HUES48 (cell line): Measurements from ENCODE around the gene UBA5.

Experiments
- H3K27ac ChIP-seq: one replicate; pipeline ENCODE4 v1.7.0; 2013; ENCODE audit warnings: low read depth, low read length, inconsistent platforms
- H3K27me3 ChIP-seq: 2 replicates; pipeline ENCODE4 v1.6.1; 2013; ENCODE audit warnings: mild to moderate bottlenecking, low read length; ENCODE audit not compliant: control insufficient read depth, insufficient read depth
- H3K36me3 ChIP-seq: 2 replicates; pipeline ENCODE4 v1.6.1; 2013; ENCODE audit warnings: low read length; ENCODE audit not compliant: control insufficient read depth, insufficient read depth
- H3K4me1 ChIP-seq: 2 replicates; pipeline ENCODE4 v1.6.1; 2013; ENCODE audit warnings: mild to moderate bottlenecking, low read length; ENCODE audit not compliant: control insufficient read depth, insufficient read depth
- H3K4me3 ChIP-seq: 2 replicates; pipeline ENCODE4 v1.5.1; 2013; ENCODE audit warnings: mild to moderate bottlenecking, low read depth, low read length
- H3K9ac ChIP-seq: 2 replicates; pipeline ENCODE4 v1.6.1; 2013; ENCODE audit warnings: mild to moderate bottlenecking, low read depth, low read length, moderate library complexity
- H3K9me3 ChIP-seq: 2 replicates; pipeline ENCODE4 v1.6.1; 2013; ENCODE audit warnings: low read length; ENCODE audit not compliant: control insufficient read depth, insufficient read depth

Gene UBA5

DNA sequence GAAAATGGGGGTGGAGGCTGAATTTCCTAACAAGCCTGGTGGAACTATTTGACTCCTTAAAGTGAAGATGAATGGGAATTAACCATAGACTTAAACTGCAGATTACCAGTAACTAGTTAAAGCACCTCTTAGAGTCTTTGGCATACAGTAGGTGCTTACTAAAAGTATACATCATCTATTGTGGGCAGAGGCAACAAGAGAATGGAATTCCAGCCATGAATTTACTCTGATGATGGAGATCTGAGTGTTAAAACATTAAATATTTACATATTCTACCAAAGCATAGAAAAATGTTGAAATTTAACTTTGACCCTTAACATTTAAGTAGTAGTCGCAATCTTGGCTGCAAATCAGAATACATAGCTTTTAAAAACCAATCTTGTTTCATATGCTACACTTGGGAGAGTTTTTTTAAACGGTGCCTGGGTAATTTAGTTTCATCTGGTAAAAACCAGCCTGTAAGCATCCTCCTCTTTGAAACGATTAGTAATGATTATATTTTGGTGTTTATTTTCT lies 5.2 kb downstream of the UBA5 start:
- Histone ChIP-seq H3K4me1 (0 out of 2 replicates have a peak, but pooled peaks cover 5% of the 10 kb centered on the region), H3K27ac (no peak overlapping the region), H3K36me3 (peaks cover 26% of the 10 kb centered on the region), H3K4me3 (no peak overlapping the region), H3K9me3 (no peaks in the 10 kb centered on the region), H3K9ac (no peak overlapping the region), H3K27me3 (no peaks in the 10 kb centered on the region)

DNA sequence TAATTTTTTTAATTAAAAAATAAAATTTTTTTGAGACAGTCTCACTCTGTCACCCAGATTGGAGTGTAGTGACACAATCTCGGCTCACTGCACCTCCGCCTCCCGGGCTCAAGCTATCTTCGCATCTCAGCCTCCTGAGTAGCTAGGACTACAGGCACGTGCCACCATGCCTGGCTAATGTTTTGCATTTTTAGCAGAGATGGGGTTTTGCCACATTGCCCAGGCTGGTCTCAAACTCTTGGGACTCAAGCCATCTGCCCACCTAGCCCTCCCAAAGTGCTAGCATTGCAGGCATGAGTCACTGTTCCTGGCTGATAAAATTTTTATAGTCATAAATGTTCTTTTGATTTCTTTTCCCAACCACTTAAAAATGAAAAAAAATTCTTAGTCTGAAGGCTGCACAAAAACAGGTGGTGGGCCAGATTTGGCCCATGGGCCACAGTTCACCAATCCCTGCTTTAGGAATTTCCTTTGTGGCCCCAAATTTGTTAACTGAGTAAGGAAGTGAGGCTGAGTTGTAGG lies 9.2 kb downstream of the UBA5 start:
- peaks cover 64% of the 10 kb centered on the region for H3K36me3 ChIP-seq

DNA sequence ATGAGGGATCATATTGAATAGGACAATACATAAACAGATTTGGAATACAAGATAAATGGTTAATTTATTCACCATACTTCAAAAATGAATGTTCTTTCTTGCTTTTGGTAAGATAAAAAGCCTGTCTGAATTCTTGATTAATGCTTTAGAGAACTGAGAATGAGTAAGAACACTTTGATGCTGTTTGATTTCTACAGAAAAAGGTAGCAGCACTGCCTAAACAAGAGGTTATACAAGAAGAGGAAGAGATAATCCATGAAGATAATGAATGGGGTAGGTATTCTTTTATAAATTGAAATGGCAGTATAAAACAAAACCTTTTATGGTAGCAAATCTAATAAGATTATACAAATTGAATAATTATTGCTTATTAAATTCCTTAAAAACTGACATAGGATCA lies 15.3 kb downstream of the UBA5 start:
- H3K9ac ChIP-seq: no peak overlapping the region
- peaks cover 87% of the 10 kb centered on the region for H3K36me3 ChIP-seq
- no peak overlapping the region for H3K4me3 ChIP-seq
- H3K27me3 ChIP-seq: no peaks in the 10 kb centered on the region
- H3K4me1 ChIP-seq: no peaks in the 10 kb centered on the region
- H3K27ac ChIP-seq: no peak overlapping the region
- no peaks in the 10 kb centered on the region for H3K9me3 ChIP-seq

More for the DNA sequence above, 9.2 kb downstream of the UBA5 start:
- Histone ChIP-seq H3K9me3 (no peaks in the 10 kb centered on the region), H3K9ac (no peak overlapping the region), H3K4me3 (no peak overlapping the region), H3K4me1 (no peaks in the 10 kb centered on the region), H3K27ac (no peak overlapping the region), H3K27me3 (no peaks in the 10 kb centered on the region)

DNA sequence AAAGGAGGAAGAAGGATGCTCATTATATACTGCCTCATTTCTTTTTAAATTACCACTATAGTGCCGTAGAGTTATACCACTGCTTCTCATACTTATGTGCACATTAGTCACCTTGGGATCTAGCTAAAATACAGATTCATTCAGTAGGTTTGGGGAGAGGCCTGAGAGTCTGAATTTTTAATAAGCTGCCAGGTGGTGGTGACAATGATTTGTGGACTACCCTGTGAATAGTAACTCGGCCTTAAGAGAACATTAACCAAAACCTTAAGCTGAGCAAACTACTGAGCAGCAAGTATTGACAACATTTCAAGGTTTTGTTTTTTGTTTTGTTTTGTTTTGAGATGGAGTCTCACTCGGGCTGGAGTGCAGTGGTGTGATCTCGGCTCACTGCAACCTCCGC lies 19.8 kb downstream of the UBA5 start:
- no peak overlapping the region for H3K27ac ChIP-seq
- no peaks in the 10 kb centered on the region for H3K4me1 ChIP-seq
- H3K36me3 ChIP-seq: peaks cover 78% of the 10 kb centered on the region
- H3K9ac ChIP-seq: no peak overlapping the region
- no peaks in the 10 kb centered on the region for H3K9me3 ChIP-seq
- H3K27me3 ChIP-seq: no peaks in the 10 kb centered on the region
- no peak overlapping the region for H3K4me3 ChIP-seq

DNA sequence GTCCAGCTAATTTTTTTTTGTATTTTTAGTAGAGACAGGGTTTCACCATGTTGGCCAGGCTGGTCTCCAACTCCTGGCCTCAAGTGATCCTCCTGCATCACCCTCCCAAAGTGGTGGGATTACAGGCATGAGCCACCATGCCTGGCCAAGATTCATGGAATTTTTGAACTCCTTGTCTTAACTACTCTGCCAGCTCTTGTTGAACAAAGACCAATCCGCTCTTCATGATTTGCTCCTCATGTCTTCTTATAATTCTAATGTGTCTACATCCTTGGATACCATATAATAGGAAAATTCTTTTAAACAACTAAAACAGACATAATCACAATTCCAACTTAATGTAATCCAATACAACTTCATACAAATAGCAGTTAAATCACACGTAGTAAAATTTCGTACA lies 21.3 kb downstream of the UBA5 start:
- Histone ChIP-seq H3K4me3 (no peak overlapping the region), H3K9ac (no peak overlapping the region), H3K9me3 (no peaks in the 10 kb centered on the region), H3K36me3 (peaks cover 72% of the 10 kb centered on the region), H3K27me3 (no peaks in the 10 kb centered on the region), H3K27ac (no peak overlapping the region), H3K4me1 (no peaks in the 10 kb centered on the region)

DNA sequence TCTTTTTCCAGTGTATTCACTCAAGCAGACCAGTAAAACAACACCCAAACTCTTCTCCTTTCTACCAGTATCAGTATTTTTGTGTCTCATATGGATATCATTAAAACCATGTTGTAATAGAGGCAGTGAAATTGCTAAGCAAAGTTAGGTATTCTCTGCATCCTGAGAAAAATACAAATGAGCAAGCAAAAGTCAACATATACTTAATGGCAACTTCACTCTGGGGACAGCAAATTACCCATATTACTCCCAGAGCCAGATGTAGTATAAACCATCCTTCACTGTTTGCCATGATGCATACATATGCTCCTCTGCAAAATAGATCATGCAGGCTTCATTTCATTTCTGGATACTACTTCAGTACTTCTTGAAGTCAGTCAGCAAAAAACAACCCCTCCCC lies 22.1 kb downstream of the UBA5 start:
- no peaks in the 10 kb centered on the region for H3K4me1 ChIP-seq
- no peaks in the 10 kb centered on the region for H3K9me3 ChIP-seq
- H3K9ac ChIP-seq: no peak overlapping the region
- H3K36me3 ChIP-seq: peaks cover 72% of the 10 kb centered on the region
- no peak overlapping the region for H3K4me3 ChIP-seq
- H3K27me3 ChIP-seq: no peaks in the 10 kb centered on the region
- no peak overlapping the region for H3K27ac ChIP-seq

DNA sequence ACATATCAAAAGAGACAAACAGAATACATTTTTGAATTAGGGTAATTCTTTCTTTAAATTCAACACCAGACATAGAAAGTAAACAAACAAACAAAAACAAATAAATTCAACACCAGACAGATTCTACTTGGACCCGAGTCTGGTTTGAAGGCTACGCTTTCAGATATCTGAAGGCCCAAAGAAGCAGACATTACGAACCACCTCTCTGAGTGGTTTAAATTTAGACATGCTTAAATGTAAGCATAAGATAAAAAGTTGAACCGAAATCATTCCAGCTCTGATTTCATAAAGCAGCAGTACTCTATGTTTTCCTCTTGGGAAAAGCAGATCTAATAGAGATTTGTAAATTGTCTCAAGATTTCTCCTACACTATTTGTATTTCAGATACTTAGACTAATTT lies 29.9 kb downstream of the UBA5 start:
- H3K36me3 ChIP-seq: peaks cover 89% of the 10 kb centered on the region
- no peaks in the 10 kb centered on the region for H3K9me3 ChIP-seq
- H3K4me1 ChIP-seq: no peaks in the 10 kb centered on the region
- H3K9ac ChIP-seq: no peak overlapping the region
- no peaks in the 10 kb centered on the region for H3K27me3 ChIP-seq
- no peak overlapping the region for H3K4me3 ChIP-seq
- H3K27ac ChIP-seq: no peak overlapping the region

DNA sequence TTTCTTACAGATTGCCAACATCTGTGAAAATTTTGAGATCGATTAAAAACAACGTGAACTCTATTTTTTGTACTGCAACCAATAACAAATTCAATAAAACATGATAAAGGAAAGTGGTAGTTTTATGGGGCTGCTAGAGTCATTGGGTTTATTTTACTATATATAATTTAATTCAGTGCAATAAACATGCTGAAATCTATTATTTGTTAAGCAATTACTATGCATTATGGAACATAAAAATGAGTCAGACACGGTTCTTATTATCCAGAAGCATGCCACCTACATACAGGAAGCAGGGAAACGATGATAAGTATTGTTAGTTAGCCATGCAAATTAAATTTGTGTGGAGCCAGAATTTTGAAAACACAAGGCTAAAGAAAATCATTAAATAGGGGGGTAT lies 34.9 kb downstream of the UBA5 start:
- H3K4me3 ChIP-seq: no peak overlapping the region
- no peaks in the 10 kb centered on the region for H3K27me3 ChIP-seq
- H3K9ac ChIP-seq: no peak overlapping the region
- H3K27ac ChIP-seq: no peak overlapping the region
- H3K9me3 ChIP-seq: no peaks in the 10 kb centered on the region
- H3K4me1 ChIP-seq: no peaks in the 10 kb centered on the region
- peaks cover 79% of the 10 kb centered on the region for H3K36me3 ChIP-seq

DNA sequence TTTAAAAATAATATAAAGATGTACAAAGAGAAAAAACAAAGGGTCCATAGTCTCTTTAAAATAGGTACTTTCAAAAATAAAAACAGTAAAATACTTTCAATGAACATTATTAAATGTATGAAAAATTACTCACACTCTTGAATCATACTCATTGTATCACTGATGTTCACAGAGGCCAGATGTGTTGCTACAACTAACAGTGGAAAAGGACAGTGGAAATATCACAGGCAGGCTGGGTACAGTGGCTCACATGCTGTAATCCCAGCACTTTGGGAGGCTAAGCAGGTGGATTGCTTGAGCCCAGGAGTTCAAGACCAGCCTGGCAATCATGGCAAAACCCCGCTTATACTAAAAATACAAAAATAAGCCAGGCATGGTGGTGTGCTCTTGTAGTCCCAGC lies 35.3 kb downstream of the UBA5 start:
- Histone ChIP-seq H3K4me3 (no peak overlapping the region), H3K9ac (no peak overlapping the region), H3K36me3 (peaks cover 79% of the 10 kb centered on the region), H3K27me3 (no peaks in the 10 kb centered on the region), H3K4me1 (no peaks in the 10 kb centered on the region), H3K9me3 (no peaks in the 10 kb centered on the region), H3K27ac (no peak overlapping the region)

DNA sequence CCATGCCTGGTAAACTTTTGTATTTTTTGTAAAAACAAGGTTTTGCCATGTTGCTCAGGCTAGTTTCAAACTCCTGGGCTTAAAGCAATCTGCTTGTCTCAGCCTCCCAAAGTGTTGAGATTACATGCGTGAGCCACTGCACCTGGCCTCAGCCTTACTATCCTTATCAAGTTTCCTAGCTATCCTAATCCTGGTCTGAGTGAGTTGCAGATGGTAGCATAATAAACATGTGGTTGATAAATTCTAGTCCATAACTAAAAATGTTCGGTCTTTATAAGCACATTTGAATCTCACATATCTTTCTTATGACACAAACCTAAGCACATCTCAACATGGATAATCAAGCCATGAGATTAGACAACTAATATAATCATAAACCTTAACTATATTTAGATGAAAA lies 43.6 kb downstream of the UBA5 start:
- Histone ChIP-seq H3K36me3 (peaks cover 72% of the 10 kb centered on the region), H3K27me3 (no peaks in the 10 kb centered on the region), H3K4me1 (no peaks in the 10 kb centered on the region), H3K9me3 (no peaks in the 10 kb centered on the region), H3K27ac (no peak overlapping the region), H3K9ac (no peak overlapping the region), H3K4me3 (no peak overlapping the region)

DNA sequence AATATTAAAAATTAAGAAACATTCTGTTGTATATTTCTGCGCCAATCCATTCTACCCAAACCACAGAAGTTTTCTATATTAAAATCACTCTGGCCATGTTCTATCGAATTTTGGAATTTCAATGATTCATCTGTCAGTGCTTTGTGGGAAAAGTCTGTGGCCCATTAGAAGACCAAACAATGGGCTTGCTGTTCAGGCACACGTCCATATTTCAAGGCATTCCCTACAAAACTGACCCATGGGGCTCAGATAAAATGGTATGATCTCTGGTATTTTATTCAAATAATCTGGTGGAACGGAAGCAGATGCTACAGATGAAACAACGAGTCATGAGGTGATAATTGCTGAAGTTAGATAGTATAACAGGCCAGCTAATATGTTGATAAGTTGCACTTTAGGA lies 49.6 kb downstream of the UBA5 start:
- Histone ChIP-seq H3K4me1 (no peaks in the 10 kb centered on the region), H3K36me3 (peaks cover 66% of the 10 kb centered on the region), H3K9me3 (no peaks in the 10 kb centered on the region), H3K27me3 (no peaks in the 10 kb centered on the region), H3K4me3 (no peak overlapping the region), H3K27ac (no peak overlapping the region), H3K9ac (no peak overlapping the region)

DNA sequence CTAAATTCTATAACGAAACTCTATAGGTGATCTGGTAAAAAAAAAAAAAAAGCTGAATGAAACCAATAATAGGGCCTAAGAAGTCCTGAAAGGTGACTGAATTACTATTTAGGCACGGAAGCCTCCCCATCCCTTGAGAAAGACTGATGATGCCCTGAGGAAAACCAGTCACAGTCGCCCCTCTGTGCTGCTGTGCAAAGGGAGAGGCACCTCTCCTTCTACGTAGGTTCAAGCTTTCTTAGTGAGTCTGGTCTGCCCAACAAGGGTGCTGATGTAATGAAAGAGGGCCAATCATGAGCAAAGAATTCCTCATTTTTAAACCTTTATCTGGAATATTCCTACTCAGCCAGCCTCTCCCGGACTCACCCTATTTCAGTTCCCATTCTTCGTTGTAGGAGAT lies 50.2 kb downstream of the UBA5 start:
- Histone ChIP-seq H3K4me3 (no peak overlapping the region), H3K27ac (no peak overlapping the region), H3K9me3 (no peaks in the 10 kb centered on the region), H3K4me1 (no peaks in the 10 kb centered on the region), H3K9ac (no peak overlapping the region), H3K27me3 (no peaks in the 10 kb centered on the region), H3K36me3 (peaks cover 70% of the 10 kb centered on the region)
